ENCODE data around the gene OSBPL8. TPM values are rescaled to one million over a fixed set of nuclear protein-coding genes. Genes with fewer than 3 reads are reported as not detected.
"Not testable (repeated sequence)": the region's sequence is repeated elsewhere in the genome, so short reads cannot be mapped to it uniquely, and the experiment has no call there.

OSBPL8 gene
- polyA plus RNA-seq, 1 experiment = 31.2 TPM

DNA sequence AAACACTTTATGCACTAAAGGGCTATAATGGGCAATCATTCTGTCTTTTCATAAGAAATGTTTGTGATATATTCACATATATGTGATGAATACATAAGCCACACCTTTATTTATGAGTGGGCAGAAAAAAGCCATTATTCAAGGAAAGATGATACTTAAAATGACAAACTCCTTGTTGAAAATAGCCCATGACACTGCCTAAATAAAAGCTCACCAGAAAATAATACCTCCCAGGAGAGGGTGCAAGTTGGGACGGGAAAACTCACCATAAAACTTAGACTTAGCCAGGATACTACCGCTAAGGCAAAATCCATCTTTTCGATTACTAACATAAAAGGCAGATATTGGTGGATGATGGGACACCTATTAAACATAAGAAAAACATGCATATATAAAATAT is 175.6 kb downstream of the OSBPL8 start:
- H3K4me3 ChIP-seq (ENCODE audit: low read depth, low read length) = no peak overlapping the region
- POLR2A ChIA-PET = no interaction called here
- CTCF ChIA-PET = no interaction called here
- TF ChIP-seq, protein P1, sequence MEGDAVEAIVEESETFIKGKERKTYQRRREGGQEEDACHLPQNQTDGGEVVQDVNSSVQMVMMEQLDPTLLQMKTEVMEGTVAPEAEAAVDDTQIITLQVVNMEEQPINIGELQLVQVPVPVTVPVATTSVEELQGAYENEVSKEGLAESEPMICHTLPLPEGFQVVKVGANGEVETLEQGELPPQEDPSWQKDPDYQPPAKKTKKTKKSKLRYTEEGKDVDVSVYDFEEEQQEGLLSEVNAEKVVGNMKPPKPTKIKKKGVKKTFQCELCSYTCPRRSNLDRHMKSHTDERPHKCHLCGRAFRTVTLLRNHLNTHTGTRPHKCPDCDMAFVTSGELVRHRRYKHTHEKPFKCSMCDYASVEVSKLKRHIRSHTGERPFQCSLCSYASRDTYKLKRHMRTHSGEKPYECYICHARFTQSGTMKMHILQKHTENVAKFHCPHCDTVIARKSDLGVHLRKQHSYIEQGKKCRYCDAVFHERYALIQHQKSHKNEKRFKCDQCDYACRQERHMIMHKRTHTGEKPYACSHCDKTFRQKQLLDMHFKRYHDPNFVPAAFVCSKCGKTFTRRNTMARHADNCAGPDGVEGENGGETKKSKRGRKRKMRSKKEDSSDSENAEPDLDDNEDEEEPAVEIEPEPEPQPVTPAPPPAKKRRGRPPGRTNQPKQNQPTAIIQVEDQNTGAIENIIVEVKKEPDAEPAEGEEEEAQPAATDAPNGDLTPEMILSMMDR (IDR thresholded peaks at IDR 0.05; ENCODE audit: insufficient read depth, low read depth, low read length) = no peak
- no peaks in the 10 kb centered on the region for H3K27me3 ChIP-seq (ENCODE audit: control insufficient read depth, insufficient read depth, low read length)
- H3K36me3 ChIP-seq (ENCODE audit: control insufficient read depth, insufficient read depth, low read length) = peaks cover 3% of the 10 kb centered on the region; the same call in 1 of the 2 replicates
- no peak for DNase-seq (ENCODE audit: low read depth)

DNA sequence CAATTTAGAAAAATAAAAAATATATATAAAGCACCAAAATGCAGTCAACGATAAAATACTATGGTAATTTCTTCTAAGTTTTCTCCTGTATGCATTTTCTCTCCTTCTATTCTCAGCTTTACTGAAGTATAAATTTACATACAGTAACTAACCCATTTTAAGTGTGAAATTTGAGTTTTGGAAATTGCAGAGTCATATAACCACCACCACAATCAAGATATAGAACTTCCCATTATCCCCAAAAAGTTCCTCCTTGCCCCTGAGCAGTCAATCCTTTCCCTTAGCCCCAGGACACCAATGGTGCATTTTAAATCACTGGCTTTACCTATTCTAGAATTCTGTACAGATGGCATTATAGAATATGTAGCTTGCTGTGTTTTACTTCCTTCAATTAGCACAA is 180.3 kb downstream of the OSBPL8 start:
- TF ChIP-seq, protein P1 (IDR thresholded peaks at IDR 0.05; ENCODE audit: insufficient read depth, low read depth, low read length) = no peak
- POLR2A ChIA-PET = no interaction called here
- no peak overlapping the region for H3K4me3 ChIP-seq (ENCODE audit: low read depth, low read length)
- no peak for DNase-seq (ENCODE audit: low read depth)
- H3K36me3 ChIP-seq (ENCODE audit: control insufficient read depth, insufficient read depth, low read length) = no peaks in the 10 kb centered on the region; the same call in 1 of the 2 replicates
- CTCF ChIA-PET = no interaction called here
- no peaks in the 10 kb centered on the region for H3K27me3 ChIP-seq (ENCODE audit: control insufficient read depth, insufficient read depth, low read length)

DNA sequence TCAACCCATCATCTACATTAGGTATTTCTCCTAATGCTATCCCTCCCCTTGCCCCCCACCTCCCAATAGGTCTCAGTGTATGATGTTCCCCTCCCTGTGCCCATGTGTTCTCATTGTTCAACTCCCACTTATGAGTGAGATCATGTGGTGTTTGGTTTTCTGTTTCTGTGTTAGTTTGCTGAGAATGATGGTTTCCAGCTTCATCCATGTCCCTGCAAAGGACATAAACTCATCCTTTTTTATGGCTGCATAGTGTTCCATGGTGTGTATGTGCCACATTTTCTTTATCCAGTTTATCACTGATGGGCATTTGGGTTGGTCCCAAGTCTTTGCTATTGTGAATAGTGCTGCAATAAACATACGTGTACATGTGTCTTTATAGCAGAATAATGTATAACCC is 182.7 kb downstream of the OSBPL8 start:
- not testable (repeated sequence) for H3K4me3 ChIP-seq (ENCODE audit: low read depth, low read length); H3K27me3 ChIP-seq (ENCODE audit: control insufficient read depth, insufficient read depth, low read length); H3K36me3 ChIP-seq (ENCODE audit: control insufficient read depth, insufficient read depth, low read length); DNase-seq (ENCODE audit: low read depth)
- CTCF ChIA-PET = interaction anchor here (1.3 kb wide), 1 partner anchor 19 kb away, joined by 3 read pairs; no protein-coding TSS in a partner anchor
- POLR2A ChIA-PET = interaction anchor here (0.5 kb wide), 1 partner anchor 67 kb away, joined by 4 read pairs; no protein-coding TSS in a partner anchor

DNA sequence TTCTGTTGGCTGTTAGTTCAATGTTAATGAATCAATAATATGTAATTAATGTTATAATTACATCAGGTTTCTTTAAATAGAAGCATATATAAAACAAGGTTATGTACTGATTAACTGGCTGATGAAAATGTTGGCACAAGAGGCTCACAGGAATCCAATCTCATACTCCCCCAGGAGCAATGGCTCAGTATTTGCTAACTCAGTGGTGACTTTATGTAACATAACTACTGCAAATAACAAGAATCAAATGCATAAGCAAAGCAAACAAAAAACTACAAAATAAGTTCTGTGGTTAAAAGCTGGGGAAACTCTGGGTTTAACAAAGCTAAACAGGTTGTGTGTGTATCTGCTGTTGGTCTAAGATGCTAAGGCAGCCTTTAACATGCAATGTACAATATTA is 183.6 kb downstream of the OSBPL8 start:
- no peak for DNase-seq (ENCODE audit: low read depth)
- Histone ChIP-seq H3K27me3 (ENCODE audit: control insufficient read depth, insufficient read depth, low read length) (no peaks in the 10 kb centered on the region), H3K4me3 (ENCODE audit: low read depth, low read length) (no peak overlapping the region), H3K36me3 (ENCODE audit: control insufficient read depth, insufficient read depth, low read length) (no peaks in the 10 kb centered on the region)
- TF ChIP-seq, protein P1 (IDR thresholded peaks at IDR 0.05; ENCODE audit: insufficient read depth, low read depth, low read length) = no peak
- ChIA-PET POLR2A (no interaction called here), CTCF (interaction anchor here (0.9 to 2.0 kb wide), 2 partner anchors 10 to 80 kb away, joined by 4 read pairs; no protein-coding TSS in a partner anchor)

DNA sequence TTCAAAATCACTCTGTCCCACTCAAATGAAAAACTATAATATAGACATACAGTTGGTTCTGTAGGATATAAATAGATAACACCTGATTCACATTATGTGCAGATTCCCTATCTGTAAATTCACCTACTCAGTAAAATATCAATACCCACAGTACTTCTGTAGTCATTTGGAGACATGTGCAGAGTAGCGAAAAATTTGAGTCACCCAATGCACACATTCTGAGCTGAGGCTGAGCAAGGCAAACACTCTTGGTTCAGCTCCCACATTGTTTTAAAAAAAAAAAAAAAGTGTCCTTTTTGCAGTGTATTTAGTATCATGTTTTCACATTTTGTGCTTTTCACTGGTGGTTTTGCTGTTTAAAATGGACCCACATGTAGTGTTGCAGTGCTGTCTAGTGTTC is 184.1 kb downstream of the OSBPL8 start:
- Histone ChIP-seq H3K36me3 (ENCODE audit: control insufficient read depth, insufficient read depth, low read length) (no peaks in the 10 kb centered on the region), H3K4me3 (ENCODE audit: low read depth, low read length) (no peak overlapping the region), H3K27me3 (ENCODE audit: control insufficient read depth, insufficient read depth, low read length) (no peaks in the 10 kb centered on the region)
- TF ChIP-seq, protein P1 (IDR thresholded peaks at IDR 0.05; ENCODE audit: insufficient read depth, low read depth, low read length) = no peak
- DNase-seq (ENCODE audit: low read depth) = no peak
- CTCF ChIA-PET = interaction anchor here (0.9 to 2.0 kb wide), 2 partner anchors 9 to 81 kb away, joined by 4 read pairs; no protein-coding TSS in a partner anchor
- POLR2A ChIA-PET = no interaction called here

DNA sequence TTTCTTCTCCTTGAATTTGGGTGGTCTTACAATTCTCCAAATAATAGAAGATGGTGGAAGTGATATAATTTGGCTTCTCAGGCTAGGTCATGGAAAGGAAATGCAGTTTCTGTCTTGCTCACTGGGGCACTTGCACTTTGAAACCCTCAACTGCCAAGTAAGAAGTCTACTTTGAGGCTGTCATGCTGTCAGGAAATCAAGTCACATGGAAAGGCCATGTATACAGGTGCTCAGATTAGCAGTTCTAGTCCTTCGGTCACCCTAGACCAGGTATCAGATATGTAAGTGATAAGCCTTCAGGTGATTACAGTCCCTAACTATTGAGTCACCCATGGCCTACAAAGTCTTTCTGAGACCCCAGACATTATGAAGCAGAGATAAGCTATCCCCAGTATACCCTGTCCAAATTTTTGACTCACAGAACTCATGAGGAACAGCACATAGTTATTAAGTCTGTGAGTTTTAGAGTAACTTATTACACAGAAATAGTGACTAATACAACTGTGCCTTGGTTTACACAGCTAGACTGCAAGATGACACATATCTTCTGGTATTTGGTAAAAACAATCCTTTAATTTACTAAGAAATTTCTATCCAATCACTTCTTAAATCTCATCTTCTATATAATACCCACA is 185.1 kb downstream of the OSBPL8 start:
- CTCF ChIA-PET = interaction anchor here (2.0 kb wide), 1 partner anchor 81 kb away, joined by 4 read pairs; no protein-coding TSS in a partner anchor

More for the DNA sequence above, 185.1 kb downstream of the OSBPL8 start:
- Histone ChIP-seq H3K36me3 (ENCODE audit: control insufficient read depth, insufficient read depth, low read length) (no peaks in the 10 kb centered on the region), H3K4me3 (ENCODE audit: low read depth, low read length) (no peak overlapping the region), H3K27me3 (ENCODE audit: control insufficient read depth, insufficient read depth, low read length) (no peaks in the 10 kb centered on the region)
- peak; percentile 7 for DNase-seq (ENCODE audit: low read depth)
- POLR2A ChIA-PET = no interaction called here
- TF ChIP-seq, protein P1 (IDR thresholded peaks at IDR 0.05; ENCODE audit: insufficient read depth, low read depth, low read length) = no peak
